ENCODE data around the gene PRM3. TPM values are rescaled to one million over a fixed set of nuclear protein-coding genes. Genes with fewer than 3 reads are reported as not detected.
A peak's percentile ranks its signal among the peaks of the same experiment; 100 is the strongest.

PRM3 gene
- total and polyA plus RNA-seq, 4 donors = not detected

DNA sequence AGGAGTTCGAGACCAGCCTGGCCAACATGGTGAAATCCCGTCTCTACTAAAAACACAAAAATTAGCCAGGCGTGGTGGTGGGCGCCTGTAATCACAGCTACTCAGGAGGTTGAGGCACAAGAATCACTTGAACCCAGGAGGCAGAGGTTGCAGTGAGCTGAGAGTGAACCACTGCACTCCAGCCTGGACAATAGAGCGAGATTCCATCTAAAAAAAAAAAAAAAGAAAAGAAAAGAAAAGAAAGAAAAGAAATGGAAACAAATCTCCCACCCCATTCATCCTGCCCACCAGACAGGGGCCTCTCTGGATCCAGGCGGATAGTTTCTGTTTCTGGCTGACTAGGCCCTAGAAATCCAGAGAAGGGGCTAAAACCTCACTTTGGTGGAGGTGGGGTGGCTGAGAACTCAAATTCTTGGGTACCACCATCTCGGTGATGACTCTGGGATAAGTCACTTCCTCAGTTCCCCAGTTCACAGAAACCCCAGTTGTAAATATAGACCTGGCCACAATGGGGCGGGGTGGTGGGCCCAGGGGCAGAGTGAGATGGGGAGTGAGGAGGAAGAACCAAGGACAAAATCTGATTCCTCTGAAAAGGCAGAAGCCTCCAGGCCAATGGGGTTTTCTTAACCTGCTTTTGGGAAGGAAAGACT, 39.6 kb downstream of the PRM3 start:
- TF ChIP-seq ZBTB33 (IDR thresholded peaks at IDR 0.05) = no peak
- TF ChIP-seq, protein P1, sequence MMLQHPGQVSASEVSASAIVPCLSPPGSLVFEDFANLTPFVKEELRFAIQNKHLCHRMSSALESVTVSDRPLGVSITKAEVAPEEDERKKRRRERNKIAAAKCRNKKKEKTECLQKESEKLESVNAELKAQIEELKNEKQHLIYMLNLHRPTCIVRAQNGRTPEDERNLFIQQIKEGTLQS (IDR thresholded peaks at IDR 0.05) = no peak
- no peak for TF ChIP-seq HNF4G (IDR thresholded peaks at IDR 0.05)
- TF ChIP-seq TAF1 (conservative IDR thresholded peaks at IDR 0.05) = no peak
- no peak for TF ChIP-seq FOXA2 (IDR thresholded peaks at IDR 0.05)
- no peak for TF ChIP-seq CTCF (IDR thresholded peaks at IDR 0.05; ENCODE audit: low read depth, low read length, missing input control)
- TF ChIP-seq SP1 (IDR thresholded peaks at IDR 0.05) = no peak
- TF ChIP-seq JUND (IDR thresholded peaks at IDR 0.05) = no peak
- TF ChIP-seq NR2F2 (IDR thresholded peaks at IDR 0.05) = no peak
- no peak for TF ChIP-seq YY1 (IDR thresholded peaks at IDR 0.05)
- TF ChIP-seq FOXA1 (IDR thresholded peaks at IDR 0.05) = no peak
- no peak for TF ChIP-seq EGR1 (IDR thresholded peaks at IDR 0.05; ENCODE audit: low read depth in 2 of 2)
- no peaks in the 10 kb centered on the region for H3K36me3 ChIP-seq (ENCODE audit: control insufficient read depth in 4 of 4, insufficient read depth in 3 of 4, low read depth in 1 of 4, low read length in 3 of 4)
- H3K4me3 ChIP-seq (ENCODE audit: low read depth in 1 of 3, low read length in 3 of 3) = no peak overlapping the region
- H3K9me3 ChIP-seq (ENCODE audit: control insufficient read depth in 4 of 4, low read length in 3 of 4) = no peaks in the 10 kb centered on the region
- no peaks in the 10 kb centered on the region for H3K27me3 ChIP-seq (ENCODE audit: control insufficient read depth in 4 of 4, insufficient read depth in 4 of 4, low read length in 3 of 4)
- H3K4me1 ChIP-seq (ENCODE audit: control insufficient read depth in 4 of 4, insufficient read depth in 4 of 4, low read length in 3 of 4) = peaks cover 2 to 7% (median 5%) of the 10 kb centered on the region in 4 donors
- WGBS = 82% methylated on average over 8 of the region's 8 CpGs
- H3K27ac ChIP-seq (ENCODE audit: low read depth in 1 of 2, low read length in 2 of 2) = peak overlapping the region in 1 of 2 donors; percentile 2
- no peak for DNase-seq (ENCODE audit: low spot score)
- no peak overlapping the region for H3K9ac ChIP-seq (ENCODE audit: low read depth in 1 of 2, low read length in 2 of 2)

DNA sequence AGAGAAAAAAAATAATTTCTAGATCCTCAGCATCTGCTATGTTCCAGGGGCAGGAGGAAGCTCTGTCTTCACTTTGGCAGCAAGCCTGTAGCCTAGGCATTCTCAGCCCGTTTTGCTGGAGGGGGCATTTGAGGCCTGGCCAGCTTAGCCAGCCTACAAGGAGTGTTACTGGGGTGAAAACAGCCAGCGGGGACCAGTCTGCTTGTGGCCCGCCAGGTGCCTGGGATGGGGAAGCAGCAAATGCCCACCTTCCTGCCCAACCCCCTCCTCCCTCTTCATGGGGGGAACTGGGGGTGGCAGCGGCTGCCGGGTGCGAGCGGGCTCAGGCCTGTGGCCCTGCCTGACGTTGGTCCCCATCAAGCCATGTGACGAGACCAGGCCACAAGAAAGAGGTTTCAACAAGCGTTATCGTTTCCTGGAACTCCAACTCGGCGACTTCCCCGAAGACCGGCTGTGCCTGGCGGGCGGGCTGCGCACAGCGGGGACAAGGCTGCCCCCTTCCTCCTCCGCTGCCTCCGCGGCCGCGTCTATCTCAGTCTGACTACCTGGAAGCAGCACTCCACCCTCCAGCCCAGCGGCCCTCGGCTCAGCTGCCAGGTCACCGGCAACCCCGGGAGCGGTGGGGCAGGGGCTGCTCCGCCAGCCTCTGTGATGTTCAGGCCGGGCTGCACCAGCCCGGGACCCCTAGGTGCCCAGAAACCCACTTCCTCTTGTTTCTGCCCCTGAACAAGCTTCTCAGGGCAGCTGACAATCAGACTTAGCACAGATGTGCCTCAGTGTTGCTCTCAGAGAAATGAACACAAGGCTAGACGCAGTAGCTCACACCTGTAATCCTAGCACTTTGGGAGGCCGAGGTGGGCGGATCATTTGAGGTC, 40.3 kb downstream of the PRM3 start:
- DNase-seq (ENCODE audit: low spot score) = no peak
- no peak overlapping the region for H3K9ac ChIP-seq (ENCODE audit: low read depth in 1 of 2, low read length in 2 of 2)
- WGBS = 61% methylated on average over 35 of the region's 35 CpGs
- no peaks in the 10 kb centered on the region for H3K36me3 ChIP-seq (ENCODE audit: control insufficient read depth in 4 of 4, insufficient read depth in 3 of 4, low read depth in 1 of 4, low read length in 3 of 4)
- no peaks in the 10 kb centered on the region for H3K9me3 ChIP-seq (ENCODE audit: control insufficient read depth in 4 of 4, low read length in 3 of 4)
- H3K27me3 ChIP-seq (ENCODE audit: control insufficient read depth in 4 of 4, insufficient read depth in 4 of 4, low read length in 3 of 4) = no peaks in the 10 kb centered on the region
- H3K4me1 ChIP-seq (ENCODE audit: control insufficient read depth in 4 of 4, insufficient read depth in 4 of 4, low read length in 3 of 4) = peaks cover 2 to 7% (median 5%) of the 10 kb centered on the region in 4 donors
- H3K4me3 ChIP-seq (ENCODE audit: low read depth in 1 of 3, low read length in 3 of 3) = no peak overlapping the region
- peak overlapping the region in 1 of 2 donors; percentile 55 for H3K27ac ChIP-seq (ENCODE audit: low read depth in 1 of 2, low read length in 2 of 2)
- TF ChIP-seq YY1 (IDR thresholded peaks at IDR 0.05) (no peak), CTCF (IDR thresholded peaks at IDR 0.05; ENCODE audit: low read depth, low read length, missing input control) (no peak), GABPA (IDR thresholded peaks at IDR 0.05 in 1 of 2, conservative IDR thresholded peaks at IDR 0.05 in 1 of 2) (no peak)
